Stimulated activated CD4-positive, alpha-beta T cell treated with anti-CD3 and anti-CD28 coated beads, TNF-alpha, amount 100 ng/mL, for 1 hour (primary cell): ENCODE results near the gene KCNAB3.
A peak's percentile ranks its signal among the peaks of the same experiment; 100 is the strongest.

Experiments
- DNase-seq, 3 donors: peaks; one replicate each; pipeline ENCODE4 v3.0.0-alpha.2; 2020; ENCODE audit warnings: low read depth in 3 of 3, low spot score in 1 of 3

Gene KCNAB3

GRCh38 chr17:7903154-7904103, 26.2 kb downstream of the KCNAB3 start:
- no peak for DNase-seq

GRCh38 chr17:7897773-7898172, 31.9 kb downstream of the KCNAB3 start:
- no peak for DNase-seq

DNA sequence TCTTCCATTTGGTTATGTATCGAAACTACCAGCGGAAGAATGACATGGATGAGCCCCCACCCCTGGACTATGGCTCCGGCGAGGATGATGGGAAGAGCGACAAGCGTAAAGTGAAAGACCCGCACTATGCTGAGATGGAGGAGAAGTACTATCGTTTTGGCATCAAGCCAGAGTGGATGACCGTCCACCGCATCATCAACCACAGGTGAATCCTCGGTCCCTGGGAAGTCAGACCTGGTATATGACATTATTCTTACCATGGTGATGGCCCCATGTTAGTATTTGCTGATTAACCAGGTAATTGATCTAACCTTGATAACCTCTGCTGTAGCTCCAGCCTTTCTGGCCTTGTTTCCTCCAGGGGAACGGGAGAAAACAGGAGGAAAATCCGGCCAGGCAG, 32.6 kb downstream of the KCNAB3 start:
- no peak for DNase-seq

DNA sequence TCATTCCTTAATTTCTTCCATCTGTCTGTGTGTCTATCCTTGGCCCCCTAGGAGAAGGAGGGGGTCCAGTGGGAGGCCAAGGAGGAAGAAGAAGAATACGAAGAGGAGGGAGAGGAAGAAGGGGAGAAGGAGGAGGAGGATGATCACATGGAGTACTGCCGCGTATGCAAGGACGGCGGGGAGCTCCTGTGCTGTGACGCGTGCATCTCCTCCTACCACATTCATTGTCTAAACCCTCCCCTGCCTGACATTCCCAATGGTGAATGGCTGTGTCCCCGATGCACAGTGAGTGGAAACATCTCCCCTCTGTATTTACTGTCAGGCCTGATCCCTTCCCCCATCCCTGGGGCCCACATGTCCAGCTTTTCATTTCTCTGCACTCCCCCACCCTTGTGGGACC, 34.8 kb downstream of the KCNAB3 start:
- DNase-seq, result no peak

DNA sequence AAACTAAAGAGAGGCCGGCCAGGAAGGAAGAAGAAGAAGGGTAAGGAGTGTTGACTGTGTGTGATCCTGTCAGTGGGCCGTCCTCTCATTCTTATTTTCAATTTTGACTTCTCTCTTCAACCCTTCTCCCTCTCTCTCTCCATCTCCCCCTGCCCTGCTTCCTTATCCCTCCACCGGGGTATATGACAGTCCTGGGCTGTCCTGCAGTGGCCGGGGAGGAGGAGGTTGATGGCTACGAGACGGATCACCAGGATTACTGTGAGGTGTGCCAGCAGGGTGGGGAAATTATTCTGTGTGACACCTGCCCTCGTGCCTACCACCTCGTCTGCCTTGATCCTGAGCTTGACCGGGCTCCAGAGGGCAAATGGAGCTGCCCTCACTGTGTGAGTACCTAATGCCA, 35.4 kb downstream of the KCNAB3 start:
- no peak for DNase-seq

DNA sequence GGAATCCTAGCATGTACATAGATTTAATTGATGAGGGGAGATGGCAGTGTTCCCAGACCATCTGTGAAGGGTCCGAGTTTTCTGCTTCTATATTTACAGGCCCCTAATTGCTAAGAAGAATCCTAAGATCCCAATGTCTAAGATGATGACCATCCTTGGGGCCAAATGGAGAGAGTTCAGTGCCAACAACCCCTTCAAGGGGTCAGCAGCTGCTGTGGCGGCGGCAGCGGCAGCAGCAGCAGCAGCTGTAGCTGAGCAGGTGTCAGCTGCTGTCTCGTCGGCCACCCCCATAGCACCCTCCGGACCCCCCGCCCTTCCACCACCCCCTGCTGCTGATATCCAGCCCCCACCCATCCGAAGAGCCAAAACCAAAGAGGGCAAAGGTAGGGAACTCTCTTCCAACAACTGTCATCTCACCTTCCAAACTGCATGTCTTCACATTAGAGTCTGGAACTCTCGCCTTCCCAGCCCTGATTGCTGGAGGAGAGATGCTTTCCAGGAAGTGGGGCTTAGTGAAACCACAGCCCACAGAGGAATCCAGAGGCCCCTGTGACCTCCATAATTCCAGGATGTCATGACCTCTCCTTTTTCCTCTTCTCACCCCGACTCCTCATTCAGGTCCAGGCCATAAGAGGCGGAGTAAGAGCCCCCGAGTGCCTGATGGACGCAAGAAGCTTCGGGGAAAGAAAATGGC, 36.3 kb downstream of the KCNAB3 start:
- DNase-seq, result no peak

DNA sequence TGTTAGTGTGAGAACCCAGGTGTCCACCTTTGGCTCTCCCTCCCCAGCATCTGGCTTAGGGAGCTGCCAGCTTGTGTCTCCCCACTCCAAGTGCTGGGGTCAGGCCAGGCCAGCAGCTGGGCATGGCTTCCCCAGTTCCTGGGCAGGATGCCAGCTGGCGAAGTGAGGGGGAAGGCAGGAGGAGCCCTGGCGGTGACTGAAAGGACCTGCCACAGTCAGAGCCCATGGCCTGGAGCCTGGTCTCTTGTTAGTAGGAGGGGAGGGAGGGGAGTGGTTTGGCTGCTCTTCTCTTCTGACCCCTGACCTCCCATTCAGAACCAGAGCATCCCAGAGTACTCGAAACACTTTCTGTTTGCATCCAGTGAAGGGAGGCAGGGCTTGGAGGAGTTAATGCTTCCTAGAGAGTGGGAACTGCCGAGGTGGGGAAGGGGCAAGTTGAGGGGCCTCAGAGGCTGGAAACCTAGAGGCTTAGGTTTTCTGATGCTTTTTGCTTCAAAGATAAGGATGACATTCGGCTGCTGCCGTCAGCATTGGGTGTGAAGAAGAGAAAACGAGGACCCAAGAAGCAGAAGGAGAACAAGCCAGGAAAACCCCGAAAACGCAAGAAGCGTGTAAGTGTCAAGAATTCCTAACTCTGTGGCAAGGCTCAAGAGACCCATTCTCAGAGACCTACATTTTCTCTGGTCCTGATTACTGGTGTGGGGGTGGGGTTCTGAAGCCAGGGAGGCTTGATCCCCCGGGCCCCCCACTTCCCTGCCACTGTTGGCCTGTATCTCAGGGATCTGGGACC, 40.3 kb downstream of the KCNAB3 start:
- no peak for DNase-seq

- peak in 1 of 3 donors; percentile 50 for DNase-seq
Measured at GRCh38 chr17:7888184-7888920, 41.3 kb downstream of the KCNAB3 start, which contains the start of gene CHD3. TSS of gene CHD3 (plus strand) at chr17:7888789. CDS start at chr17:7889001, 212 bp downstream.

- DNase-seq, result peak; percentile 72 to 80 (median 79)
Measured at GRCh38 chr17:7887482-7888183, 42.0 kb downstream of the KCNAB3 start.

DNA sequence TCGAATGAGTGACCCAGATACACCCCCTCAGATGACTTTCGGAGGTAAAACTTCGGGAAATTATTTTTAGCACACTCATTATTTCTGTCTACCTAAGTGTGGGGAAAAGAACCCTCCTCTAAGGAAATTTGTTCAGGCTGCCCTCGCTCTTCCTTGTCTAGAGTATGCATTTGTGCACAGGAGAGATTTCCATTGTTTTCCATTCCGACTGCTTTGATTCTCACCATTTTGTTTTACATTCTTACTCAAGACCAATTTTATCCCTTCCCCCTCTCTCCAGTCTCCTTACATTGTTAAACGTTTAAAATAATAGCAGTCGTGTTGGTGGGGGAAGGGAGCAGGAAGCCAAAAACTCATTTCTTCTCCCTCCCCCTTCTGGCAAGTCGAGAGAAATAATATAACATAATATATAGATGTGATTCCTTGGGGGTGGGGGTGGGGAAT, 42.6 kb downstream of the KCNAB3 start:
- DNase-seq, result no peak

- DNase-seq, result peak in 2 of 3 donors; percentile 30 to 34
Measured at GRCh38 chr17:7886227-7887037, 43.2 kb downstream of the KCNAB3 start.

DNA sequence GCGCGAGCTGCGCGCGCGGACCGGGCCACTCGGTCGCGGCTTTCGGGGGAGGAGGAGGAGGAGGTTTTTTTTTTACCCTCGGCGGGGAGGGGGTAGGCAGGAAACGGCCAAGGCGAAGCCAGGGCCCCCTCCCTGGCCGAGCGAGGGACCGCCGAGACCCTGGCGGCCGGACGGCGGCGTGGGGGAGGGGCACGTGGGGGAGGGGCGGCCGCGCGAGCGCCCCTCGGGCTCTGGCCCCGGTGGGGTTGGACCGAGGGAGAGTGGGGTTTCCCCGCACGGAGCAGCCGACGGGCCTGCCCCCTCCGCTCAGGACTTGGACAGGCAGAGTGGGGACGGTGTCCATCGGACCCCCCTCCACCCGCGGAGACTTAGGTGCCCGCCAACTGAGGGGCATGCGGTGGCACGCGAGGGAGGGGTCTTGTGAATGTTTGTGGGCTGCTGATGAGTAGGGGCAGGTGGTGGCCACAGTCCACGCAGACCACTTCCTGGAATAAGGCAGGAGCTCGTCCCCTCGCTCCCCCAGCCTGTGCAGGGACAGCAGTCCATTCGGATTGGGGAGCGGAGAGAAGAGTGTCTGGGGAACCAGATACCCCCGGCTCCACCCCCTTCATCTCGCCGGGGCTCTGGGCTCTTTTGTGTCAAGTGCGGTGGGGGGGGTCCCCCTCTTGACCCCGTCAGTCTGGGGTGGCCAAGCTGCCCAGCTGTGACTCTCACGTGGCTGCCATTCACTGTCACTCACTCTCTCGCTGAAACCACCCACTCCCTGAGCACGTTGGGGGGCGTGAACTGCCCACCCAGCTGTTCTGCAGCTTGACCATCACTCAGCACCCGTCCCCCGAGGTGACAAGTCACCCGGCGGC, 44.1 kb downstream of the KCNAB3 start:
- peak in 1 of 3 donors; percentile 32 for DNase-seq

GRCh38 chr17:7884581-7885366, 44.9 kb downstream of the KCNAB3 start:
- peak in 1 of 3 donors; percentile 32 for DNase-seq

DNA sequence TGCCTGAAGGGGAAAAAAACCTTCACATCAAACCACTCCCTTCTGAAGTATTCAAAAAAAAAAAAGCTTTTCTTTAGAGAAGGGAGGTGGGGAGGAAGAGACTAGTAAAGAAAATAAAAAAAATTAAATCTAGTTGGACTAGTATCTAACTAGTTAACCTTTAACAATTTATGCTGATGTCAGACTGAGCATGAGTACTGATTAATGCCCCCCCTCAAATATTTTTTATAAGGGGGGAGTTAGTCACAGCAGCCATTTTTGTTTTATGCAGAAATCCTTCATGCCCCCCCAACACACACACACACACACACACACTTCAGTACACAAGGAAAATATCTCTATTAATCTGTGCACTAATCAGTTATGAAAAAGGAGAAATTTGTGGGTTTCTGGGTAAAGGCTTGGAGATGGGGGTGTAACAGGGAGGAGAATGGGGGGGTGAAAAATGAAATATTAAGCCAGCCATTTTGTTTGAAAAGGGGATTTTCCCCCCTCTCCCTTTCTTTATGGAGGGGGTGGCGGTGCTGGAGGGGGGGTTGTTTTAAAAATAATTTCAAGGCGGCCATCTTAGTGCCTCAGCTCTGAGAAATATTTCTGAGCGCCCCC, 45.8 kb downstream of the KCNAB3 start:
- DNase-seq, result no peak

GRCh38 chr17:7882629-7883028, 47.0 kb downstream of the KCNAB3 start:
- no peak for DNase-seq

DNA sequence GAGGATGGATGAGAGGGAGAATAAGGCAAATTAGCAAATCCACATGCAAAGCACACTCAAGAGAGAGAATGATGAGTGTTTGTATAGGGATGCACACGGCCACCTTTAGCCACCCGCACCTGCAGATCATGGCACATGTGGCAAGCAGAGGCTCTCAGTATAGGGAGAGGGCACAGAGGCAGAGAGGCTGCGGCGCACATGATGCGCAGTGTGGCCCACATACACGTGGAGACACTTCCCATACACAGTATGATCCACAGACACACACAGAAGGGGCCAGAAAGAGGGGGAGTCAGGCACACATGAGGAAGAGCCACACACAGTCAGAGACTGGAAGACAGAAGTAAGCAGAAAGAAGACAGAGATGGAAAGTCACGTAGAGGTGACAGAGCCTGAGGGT, 47.6 kb downstream of the KCNAB3 start:
- DNase-seq, result no peak
